Right lung (tissue), 10 donors: ENCODE results near the gene MYO7B. TPM values are rescaled to one million over a fixed set of nuclear protein-coding genes. Genes with fewer than 3 reads are reported as not detected.

Experiments
- DNase-seq, 2 donors: peaks; one replicate each; pipeline ENCODE4 v3.0.0-alpha.2; 2013
- long read RNA-seq, 8 donors: transcript quantifications; one replicate each; lab custom pipeline, GENCODE V29; 2026
- polyA plus RNA-seq, 5 donors: library from polyadenylated mRNA; unstranded; fragments of 120-200 nt; gene quantifications; one replicate each; pipeline versions ENCODE4 v1.2.1 to v1.2.3, GENCODE V29; 2013; ENCODE audit warnings: inconsistent platforms in 1 of 5, low replicate concordance in 1 of 5; ENCODE audit not compliant: insufficient read length in 5 of 5, insufficient read depth in 1 of 5

The MYO7B gene
- polyA plus RNA-seq = 1 to 10 TPM in 2 of 5 donors, under 1 TPM in 3; 0.51 to 1.2 (median 0.70) TPM
- long read RNA-seq, donor 1 = 0 reads
- long read RNA-seq, donor 2 = 0 reads
- long read RNA-seq, donor 3 = 0 reads
- long read RNA-seq, donor 4 = 0 reads
- long read RNA-seq, donor 5 = 0 reads
- long read RNA-seq, donor 6 = 0 reads
- long read RNA-seq, donor 7, partial matches to known transcripts = 14 of 14 reads
- long read RNA-seq, donor 7, other reads (novel, unspliced or antisense) = 0 of 14 reads
- long read RNA-seq, donor 8 = 0 reads

DNA sequence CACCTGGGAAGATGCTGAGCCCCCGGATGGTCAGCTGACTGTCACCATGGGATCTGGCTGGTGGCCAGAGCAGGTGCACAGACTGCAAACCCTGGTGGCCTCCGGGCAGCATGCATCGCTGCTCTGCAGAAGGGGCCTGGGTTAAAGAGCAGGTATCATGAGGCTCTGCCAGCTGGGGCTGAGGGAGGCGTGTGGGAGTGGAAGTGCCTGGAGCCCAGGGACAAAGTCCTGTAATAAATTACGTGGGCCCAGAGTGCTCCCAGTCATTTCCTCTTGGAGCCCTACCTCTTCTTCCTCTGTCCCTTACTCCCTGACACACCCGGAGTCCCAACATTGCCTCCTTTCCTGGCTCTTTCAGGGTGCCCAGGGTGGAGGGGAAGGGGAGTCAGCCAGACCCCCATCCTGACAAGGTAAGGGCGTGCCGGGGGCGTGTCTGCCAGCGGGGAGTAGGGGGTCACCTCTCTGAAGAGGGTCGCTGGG is at the start of gene MYO7B:
Gene MYO7B (plus strand): TSS at position 262 of the 480 bp plus-strand sequence. CDS start 24,040 bp downstream, outside the sequence.
- no peak for DNase-seq

DNA sequence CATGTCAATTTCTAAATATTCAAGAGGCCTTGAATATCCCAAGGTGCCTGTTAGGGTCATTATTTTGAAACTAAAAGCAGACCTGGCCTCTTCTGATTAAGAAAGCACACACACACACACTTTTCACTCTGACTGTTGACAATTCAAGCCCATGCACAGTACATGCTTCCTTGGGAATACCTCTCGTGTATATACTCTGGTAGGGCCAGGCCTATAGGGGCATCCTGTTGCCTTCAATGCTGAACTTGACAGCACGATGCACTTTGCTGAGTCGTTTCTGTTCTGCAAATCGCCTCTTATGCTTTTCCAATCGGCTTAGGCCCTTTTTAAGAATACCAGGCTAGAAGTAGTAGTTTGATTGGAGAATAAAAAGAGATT is 49.8 kb upstream of the MYO7B start:
- no peak for DNase-seq

DNA sequence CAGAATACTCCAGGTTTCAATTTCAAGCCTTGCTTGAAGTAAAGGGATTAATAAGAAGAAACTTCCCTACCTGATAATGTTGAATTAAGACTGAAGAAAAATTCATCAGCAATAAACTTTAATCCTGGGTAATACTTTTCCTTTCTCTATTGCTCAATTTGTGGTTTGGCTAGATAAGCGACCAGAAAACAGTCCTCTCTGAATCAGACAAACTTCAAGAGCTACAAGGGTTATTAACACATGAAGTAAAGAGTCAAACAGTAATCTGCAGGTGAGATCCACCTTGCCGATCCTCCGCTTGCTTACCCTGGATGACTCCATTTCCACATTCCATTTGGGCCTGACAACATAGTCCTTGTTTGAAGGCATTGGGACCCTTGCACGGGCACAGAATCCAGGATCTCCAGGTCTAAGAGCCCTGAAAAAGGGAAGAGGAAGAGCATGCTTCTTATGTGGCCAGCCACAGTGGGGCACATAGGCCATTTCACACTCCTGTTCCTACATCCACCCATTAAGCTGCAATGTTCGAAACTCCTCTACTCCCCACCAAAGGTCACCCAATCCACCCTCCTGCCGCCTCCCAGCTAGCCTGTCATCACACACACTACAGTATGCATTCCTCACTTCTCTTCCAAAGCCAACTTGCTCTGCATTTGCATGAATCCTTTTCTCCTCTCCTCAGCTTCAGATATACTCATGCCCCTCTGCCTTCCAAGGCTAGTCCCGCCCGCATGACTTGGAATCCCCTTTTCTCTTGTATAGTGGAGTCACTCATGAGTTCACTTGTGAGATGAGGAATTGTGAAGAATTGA is 49.0 kb upstream of the MYO7B start:
- no peak for DNase-seq

DNA sequence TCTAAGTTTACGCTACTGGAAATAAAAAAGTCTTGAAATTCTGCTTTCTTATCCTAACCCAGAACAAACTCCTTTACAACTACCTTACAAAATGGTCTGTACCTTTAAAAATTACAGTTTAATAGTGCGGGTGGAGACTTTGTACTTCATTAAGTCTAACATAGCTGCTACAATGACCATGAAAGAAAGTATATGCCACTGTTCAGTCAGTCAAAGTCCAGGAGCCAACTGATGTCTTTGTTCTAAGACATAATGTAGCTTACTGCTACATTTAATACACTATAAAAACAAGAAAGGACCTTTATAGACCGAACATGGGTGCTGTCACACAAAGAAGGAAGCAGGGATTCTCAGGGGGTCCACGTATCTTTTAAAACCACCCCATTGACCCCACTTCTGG is 45.2 kb upstream of the MYO7B start:
- no peak for DNase-seq

DNA sequence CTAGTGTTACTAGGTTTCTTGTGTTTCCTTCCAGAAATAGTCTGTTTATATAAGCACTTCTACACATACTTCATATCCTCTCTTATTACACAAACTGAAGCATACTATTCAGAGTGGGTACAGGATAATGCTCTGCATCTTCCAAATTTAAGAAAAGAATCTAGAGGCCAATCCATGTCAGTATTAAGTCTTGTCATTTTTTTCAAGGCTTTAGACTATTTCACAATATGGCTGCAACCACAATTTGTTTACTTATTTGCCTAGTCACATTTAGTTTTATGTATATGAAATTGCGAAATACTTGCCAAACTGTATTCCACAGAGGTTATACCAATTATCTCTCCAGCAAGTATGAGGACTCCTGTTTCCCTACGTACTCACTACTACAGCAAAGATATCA is 37.1 kb upstream of the MYO7B start:
- DNase-seq = no peak

DNA sequence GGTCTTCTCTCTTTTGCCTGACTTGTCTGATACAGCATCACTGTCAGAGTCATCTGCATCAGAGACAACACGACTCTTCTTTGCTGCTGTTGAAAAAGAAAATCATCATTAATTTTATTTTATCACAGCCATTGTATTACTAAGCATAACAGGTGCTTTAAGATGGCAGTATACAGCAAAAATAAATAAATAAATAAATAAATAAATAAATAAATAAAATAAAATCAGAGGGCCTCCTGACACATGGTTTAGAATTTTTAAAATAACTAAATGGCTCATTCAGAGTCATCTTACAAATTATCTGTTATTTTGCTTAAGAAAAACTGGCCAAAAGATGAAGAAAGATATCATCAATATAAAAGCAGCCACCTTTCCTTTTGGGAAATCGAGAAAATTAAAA is 32.0 kb upstream of the MYO7B start:
- DNase-seq = no peak

DNA sequence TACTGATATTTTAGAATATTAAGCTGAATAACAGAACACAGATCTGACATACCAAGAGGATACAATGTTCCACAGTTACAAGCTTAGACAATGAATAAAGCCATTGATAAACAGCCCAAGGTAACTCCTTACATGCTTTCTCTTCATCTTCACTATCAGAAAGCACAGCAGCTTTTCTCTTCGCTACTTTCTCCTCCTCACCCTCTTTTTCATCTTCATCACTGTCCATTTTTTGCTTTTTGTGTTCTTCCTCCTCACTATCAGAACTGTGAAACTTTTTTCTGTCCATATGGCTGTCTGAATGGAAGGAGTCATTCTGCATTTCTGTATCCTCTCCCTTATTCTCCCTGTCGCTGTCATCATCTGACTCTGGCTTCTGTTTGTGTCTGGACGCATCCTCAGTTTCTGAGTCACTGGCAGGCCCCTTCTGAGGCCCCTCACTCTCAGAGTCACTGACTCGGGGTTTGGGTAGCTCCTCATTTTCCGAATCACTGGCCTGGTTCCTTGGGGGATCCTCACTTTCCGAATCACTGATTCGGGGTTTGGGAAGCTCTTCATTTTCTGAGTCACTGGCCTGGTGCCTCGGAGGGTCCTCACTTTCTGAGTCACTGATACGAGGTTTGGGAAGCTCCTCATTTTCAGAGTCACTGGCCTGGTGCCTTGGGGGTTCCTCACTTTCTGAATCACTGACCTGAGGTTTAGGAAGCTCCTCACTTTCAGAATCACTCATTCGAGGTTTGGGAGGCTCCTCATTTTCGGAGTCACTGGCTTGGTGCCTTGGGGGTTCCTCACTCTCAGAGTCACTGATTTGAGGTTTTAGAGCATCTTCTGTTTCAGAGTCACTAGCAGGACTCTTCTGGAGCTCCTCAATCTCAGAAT is 30.7 kb upstream of the MYO7B start:
- no peak for DNase-seq

DNA sequence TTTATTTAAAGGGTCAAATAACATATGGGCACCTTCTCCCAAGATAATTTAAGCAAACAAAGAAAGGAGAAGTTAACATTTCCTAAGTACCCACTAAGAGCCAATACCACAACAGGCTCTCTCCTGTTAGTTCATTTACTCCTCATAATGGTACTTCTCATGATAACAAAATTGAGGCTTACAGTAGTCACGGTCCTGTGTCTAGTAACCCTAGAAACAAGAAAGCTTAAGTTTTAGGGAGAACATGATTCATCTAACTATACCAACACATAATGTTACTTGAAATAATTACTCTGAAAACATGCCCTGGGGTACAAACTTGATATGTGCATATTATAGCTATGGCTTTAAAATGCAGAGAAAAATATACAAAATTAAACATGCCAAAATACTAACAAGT is 29.0 kb upstream of the MYO7B start:
- DNase-seq = no peak

DNA sequence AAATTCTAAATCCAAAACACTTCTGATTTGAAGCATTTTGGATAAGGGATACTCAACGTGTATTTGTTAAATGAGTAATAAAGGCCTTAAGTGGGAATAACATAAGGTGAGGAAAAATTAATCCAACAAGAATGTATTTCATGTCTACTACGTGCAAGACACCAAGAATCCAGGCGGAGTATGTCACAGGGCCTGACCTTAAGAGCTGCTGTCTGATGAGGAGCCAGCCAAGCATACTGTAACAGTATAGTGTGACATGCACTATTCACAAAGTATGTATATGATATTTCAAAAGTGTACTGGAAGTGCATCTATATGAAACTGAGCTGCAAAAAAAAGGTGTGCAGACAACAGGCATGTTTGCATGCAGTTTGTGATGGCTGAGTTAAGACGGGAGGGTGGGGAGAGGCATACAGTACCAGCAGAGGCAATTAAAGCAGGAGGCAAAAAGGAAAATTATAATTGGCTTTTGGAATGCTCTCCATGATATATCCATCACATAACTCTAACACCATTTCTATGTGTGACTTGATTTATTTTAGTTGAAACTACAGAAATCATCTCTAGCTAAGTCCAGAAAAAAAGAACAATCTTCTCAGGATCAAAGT is 27.4 kb upstream of the MYO7B start:
- no peak for DNase-seq

DNA sequence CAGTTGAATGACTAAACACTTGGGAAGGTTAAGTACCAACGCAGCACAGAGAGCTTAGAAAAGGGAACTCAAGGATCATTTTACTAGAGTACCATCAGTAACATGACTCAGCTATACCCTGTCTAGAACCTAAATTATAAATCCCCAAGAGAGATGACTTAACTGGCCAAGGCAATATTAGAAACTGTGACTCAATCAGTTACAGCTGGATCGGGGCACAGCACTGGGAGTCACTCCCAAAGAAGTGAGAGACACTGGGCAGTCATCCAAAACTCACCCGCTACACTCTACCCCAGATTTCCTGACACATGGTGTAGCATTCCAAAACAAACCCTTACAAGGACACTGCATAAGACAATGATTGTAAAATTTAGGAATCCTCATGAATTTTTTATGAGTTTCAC is 26.9 kb upstream of the MYO7B start:
- peak; percentile 72 to 75 for DNase-seq

DNA sequence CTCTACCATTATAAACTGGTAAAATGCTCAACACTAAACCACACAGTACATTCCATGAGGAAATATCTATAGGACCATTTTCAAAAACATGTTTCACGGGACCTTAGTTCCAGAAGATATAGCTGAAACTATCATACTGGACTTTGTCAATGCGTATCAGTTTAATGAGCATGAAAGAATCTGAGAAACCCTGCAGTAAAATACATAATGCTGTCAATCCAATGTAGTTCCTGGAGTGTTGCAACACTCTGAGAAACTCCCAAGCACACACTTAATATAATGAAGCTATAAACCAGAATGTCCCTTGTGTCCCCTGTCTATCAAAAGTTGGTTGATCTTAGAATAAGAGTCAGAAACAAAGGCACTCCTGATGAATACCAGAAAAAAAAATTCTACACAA is 25.4 kb upstream of the MYO7B start:
- DNase-seq = no peak

DNA sequence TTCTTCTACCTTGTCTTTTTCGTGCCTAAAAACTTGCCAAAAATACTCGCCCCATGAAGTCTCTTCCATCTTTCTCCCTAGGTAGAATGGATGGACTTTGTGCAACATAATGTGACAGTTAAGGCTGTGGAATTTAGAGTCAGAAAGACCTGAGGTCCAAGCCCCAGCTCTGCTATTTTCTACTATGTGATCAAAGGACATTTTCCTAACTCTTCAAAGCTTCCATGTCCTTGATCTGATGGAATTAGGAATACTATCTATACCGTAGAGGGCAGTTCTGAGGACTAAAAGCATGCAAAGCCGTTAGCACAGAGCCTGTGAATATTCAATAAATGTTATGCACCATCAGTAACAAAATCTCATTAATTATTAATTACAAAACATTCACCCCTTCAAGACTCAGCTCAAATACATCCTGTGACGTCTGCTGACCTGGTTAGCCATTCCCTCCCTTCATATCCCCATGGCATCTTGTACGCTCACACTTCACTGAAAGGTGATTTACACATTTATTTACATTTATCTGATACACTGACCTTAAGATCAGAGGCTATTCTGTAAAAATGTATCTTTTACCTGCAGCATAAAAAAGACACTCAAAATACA is 24.3 kb upstream of the MYO7B start:
- no peak for DNase-seq

DNA sequence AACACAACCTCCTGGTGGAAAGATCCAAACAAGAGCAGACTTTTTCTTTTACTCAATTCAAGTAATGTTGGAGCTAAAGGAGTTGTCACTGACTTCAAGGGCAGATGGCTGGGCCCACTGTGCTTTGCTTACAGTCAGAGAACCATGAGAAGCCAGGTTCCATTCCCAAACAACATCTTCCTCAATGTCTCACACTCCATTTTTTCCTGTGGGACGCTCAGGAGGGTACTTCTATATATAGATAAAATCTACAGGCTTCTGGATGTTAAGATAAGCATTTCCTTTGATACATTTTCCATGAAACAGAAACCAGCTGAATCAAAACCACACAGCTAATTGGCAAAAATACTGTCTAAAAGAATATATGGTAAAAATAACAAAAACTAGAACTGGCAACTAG is 23.6 kb upstream of the MYO7B start:
- DNase-seq = no peak

DNA sequence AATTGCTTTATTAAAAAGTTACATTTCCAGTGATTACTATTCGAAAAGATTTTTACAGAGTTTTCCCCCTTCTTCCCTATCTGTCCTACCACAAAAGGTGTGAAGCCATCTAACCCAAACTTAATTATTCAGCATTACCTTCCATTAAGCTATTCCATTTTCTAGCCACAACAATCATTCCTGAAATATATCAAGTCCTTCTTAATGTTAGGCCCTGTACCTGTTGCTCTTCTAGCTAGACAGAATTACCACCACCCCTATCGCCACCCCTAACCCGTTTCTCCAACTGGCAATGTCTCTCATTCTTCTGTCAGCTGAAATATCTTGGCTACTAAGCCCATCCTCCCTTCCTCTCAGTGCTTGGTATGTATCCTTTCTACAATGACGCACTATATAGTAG is 23.1 kb upstream of the MYO7B start:
- no peak for DNase-seq

DNA sequence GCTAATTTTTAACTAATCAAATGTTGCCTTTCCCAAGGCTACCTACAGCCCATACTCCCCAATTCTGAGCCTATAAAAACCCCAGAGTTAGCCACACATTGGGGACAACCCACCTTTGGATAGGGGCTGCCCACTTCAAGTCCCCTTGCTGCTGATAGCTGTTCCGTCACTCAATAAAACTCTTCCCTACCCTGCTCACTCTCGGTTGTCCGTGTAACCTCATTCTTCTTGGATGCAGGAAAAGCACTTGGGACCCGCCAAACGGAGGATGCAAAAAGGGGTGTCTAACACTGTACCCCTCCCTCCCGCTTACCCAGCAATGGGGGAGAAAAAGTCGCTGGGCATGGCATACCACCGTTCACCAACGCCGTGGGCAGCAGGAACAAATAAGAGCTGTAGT is 21.4 kb upstream of the MYO7B start:
- DNase-seq = no peak

DNA sequence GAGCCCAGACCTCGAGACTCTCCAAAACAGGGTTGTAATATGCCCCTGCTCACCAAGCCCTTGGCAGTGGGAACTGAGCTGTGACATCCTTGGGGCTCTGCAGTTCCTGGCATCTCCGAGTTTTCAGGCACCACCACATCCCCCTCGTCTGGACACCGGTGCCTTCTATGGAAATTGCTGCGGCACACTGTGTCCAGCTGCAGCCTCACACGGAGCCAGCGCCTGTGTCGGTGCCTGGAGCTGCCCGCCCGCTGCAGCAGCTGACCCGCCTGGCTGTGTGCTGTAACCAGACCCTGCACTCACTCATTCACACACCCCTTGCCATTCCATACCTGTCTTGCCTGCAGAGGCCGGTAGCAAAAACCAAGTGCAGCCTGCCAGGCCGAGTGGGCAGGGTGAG is 21.0 kb upstream of the MYO7B start:
- no peak for DNase-seq

DNA sequence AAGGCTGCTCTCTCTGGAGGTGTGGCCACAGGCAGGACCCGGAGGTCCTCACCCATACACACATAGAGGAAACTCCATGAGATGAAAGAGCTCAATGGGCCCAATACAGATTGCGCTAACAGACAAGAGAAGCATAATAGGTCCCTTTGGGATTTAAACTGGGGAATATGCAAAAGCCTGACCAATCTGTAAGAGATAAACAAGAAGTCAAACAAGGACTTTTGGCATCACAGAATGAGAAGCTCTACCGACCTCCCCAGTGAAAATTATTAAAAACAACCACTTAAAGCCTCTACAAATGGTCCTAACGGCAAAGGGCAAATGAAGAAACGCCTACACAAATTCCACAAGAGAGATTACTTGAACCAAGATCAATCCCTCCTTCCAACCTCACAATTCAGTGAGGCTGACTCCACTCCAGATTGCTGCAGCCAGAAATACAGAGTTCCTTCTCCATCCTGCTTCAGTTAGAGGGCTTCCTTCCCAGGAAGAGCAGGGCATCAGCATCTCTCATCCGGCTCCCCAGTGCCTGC is 20.0 kb upstream of the MYO7B start:
- no peak for DNase-seq

DNA sequence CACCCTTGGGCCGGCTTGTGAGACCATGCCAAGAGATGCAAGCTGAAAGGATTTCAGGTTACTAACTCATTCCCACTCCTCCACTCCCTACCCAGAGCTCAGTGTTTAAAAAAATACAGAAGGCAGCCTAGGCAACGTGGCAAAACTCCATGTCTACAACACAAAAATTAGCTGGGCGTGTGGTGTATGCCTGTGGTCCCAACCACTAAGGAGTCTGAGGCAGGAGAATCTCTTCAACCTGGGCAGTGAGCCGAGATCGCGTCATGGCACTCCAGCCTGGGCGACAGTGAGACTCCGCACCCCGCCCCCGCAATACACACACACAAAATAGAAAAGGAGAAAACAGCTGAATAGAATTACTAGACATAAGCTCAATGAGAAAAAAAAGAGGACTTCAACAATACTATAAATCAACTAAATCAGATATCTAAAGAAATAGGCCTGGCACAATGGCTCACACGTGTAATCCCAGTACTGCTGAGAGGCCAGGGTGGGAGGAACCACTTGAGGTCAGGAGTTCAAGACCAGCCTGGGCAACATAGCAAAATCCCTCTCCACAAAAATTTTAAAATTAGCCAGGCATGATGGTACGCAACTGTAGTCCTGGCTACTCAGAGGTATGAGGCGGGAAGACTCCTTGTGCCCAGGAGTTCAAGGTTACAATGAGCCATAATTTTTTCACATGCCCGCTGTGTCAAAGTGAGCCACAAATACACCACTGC is 19.3 kb upstream of the MYO7B start:
- no peak for DNase-seq

DNA sequence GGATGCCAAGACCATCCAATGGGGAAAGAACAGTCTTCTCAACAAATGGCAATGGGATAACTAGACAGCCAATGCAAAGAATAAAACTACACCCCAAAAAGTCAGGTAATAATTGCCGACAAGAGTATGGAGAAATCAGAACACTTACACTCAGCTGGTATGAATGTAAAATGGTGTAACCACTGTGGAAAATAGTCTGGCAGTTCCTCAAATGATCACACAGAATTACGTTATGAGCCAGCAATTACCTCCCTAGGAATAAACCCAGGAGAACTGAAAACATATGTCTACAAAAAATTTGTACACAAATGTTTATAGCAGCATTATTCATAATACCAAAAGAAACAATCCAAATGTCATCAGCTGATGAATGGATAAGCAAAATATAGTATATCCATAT is 18.0 kb upstream of the MYO7B start:
- DNase-seq = no peak

DNA sequence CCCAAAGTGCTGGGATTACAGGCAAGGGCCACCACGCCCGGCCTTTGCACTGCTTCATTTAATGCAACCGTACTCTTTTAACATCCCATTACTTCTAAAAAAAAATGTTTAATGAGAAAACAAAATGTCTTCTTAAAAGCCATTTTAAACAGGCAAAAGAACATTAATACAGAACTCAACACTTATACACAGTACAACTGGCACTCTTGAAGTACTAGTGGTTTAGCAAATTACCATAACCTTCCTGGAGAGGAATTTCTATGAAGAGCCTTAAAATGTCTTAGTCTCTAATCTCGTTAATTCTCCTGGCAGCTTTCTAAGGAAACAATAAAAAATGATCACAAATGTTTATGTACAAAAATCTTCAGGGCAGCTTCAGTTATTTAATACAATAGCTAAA is 15.1 kb upstream of the MYO7B start:
- DNase-seq = no peak
